HFFc6 (cell line): Measurements from ENCODE around the gene ERC2. TPM values are rescaled to one million over a fixed set of nuclear protein-coding genes. Genes with fewer than 3 reads are reported as not detected.

Source experiments
- DNase-seq: peaks from one replicate; pipeline ENCODE4 v3.0.0-alpha.2; 2018
- H3K27ac Mint-ChIP-seq: 2 replicates; pipeline ENCODE4 v1.8.0; 2020; ENCODE audit warnings: mild to moderate bottlenecking, mixed read lengths
- H3K27me3 Mint-ChIP-seq: 2 replicates; pipeline ENCODE4 v1.8.0; 2021; ENCODE audit warnings: mild to moderate bottlenecking, moderate library complexity, mixed read lengths; ENCODE audit not compliant: insufficient read depth
- H3K36me3 Mint-ChIP-seq: 2 replicates; pipeline ENCODE4 v1.8.0; 2021; ENCODE audit warnings: low read depth, mixed read lengths
- H3K4me1 Mint-ChIP-seq: 2 replicates; pipeline ENCODE4 v1.8.0; 2020; ENCODE audit warnings: low read depth, mixed read lengths
- H3K4me3 Mint-ChIP-seq: 2 replicates; pipeline ENCODE4 v1.8.0; 2020; ENCODE audit warnings: mild to moderate bottlenecking, moderate library complexity, mixed read lengths
- H3K9me3 Mint-ChIP-seq: 2 replicates; pipeline ENCODE4 v1.8.0; 2020; ENCODE audit warnings: mild to moderate bottlenecking, mixed read lengths
- total RNA-seq, 6 experiments: library from RNA; stranded (reverse); fragmentation: NEBNext Ultra II Directional; extraction: Animal tissue kit (Norgen Biotek cat#: 25700); gene quantifications; 2 replicates in 1 of 6; 3 replicates in 5 of 6; pipeline ENCODE4 v1.2.3, GENCODE V29; 2021
- TF ChIP-seq, protein P1 (sequence below): fragments of 200-600 bp; sonication (generic); IDR thresholded peaks from 2 replicates; pipeline ENCODE4 v1.5.0; 2021; ENCODE audit warnings: antibody characterized with exemption, mild to moderate bottlenecking

The ERC2 gene
- total RNA-seq, 6 experiments from 2014 or later = 0.11 TPM; not detected in 5

DNA sequence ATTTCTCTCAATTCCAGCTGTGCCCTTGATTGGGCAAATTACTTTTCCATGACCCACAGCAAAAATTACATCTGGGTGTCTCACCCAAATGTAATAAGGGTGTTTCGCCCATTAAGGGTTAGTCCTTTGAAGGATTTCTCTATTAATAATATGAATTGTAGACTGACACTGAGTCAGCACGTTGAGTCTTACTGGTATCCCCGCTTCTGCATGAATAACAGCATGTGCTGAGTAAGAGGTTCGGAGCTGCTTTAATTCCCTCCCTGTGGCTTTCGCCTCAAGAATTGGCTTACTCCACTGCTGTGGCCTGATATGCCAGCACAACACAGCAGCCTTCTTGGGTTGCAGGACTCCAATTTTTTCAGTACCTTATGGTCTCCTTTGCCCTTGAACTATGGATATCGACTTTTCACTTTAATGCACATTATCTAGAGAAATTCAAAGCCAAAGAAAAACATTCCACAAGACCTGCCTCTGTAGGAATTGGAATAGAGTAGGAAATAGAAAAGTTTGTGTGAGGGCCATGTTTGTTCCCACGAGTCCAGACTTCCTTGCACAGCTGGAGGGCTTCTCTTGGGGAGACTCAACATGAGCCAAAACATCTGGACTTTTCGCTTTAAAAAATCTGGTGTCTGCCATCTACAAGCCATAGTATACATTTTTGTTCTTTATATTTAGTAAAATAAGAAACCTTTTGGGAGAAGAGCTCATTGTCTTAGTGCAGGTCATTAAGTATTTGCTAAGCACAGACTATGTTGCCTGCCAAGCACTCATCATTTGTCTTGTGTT is 20.7 kb upstream of the ERC2 start:
- Mint-ChIP-seq H3K36me3 (no peaks in the 10 kb centered on the region), H3K27ac (no peak overlapping the region), H3K27me3 (no peaks in the 10 kb centered on the region), H3K4me3 (no peak overlapping the region), H3K4me1 (no peaks in the 10 kb centered on the region), H3K9me3 (no peaks in the 10 kb centered on the region; the same call in 1 of the 2 replicates)
- no peak for DNase-seq
- TF ChIP-seq, protein P1, sequence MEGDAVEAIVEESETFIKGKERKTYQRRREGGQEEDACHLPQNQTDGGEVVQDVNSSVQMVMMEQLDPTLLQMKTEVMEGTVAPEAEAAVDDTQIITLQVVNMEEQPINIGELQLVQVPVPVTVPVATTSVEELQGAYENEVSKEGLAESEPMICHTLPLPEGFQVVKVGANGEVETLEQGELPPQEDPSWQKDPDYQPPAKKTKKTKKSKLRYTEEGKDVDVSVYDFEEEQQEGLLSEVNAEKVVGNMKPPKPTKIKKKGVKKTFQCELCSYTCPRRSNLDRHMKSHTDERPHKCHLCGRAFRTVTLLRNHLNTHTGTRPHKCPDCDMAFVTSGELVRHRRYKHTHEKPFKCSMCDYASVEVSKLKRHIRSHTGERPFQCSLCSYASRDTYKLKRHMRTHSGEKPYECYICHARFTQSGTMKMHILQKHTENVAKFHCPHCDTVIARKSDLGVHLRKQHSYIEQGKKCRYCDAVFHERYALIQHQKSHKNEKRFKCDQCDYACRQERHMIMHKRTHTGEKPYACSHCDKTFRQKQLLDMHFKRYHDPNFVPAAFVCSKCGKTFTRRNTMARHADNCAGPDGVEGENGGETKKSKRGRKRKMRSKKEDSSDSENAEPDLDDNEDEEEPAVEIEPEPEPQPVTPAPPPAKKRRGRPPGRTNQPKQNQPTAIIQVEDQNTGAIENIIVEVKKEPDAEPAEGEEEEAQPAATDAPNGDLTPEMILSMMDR = no peak

DNA sequence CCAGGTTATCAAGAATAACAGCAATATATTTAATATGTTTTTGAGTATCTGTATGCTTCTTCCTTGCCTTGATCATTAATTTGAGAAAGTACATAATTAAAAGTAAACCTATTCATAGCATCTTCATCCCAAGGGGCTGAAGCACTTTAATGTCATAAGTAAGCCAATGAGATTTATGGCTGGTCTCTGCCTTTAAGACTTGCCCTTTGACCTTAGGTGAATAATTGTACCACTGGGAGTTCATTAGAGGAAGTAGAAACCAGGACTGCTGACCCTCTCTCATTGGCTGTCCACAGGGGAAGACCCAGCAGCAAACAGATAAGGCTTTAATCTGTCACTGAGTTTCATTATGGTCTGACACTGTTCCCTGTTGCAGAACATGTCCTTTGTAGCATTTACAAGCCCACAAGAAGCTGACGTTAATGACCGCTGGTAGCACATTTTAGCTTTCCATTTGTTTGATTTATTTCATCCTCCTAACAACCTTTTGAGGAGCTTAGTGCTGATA is 16.3 kb upstream of the ERC2 start:
- TF ChIP-seq, protein P1 = no peak
- Mint-ChIP-seq H3K36me3 (no peaks in the 10 kb centered on the region), H3K27me3 (no peaks in the 10 kb centered on the region), H3K9me3 (peaks cover 9% of the 10 kb centered on the region), H3K4me3 (no peak overlapping the region), H3K4me1 (no peaks in the 10 kb centered on the region), H3K27ac (no peak overlapping the region)
- DNase-seq = no peak

DNA sequence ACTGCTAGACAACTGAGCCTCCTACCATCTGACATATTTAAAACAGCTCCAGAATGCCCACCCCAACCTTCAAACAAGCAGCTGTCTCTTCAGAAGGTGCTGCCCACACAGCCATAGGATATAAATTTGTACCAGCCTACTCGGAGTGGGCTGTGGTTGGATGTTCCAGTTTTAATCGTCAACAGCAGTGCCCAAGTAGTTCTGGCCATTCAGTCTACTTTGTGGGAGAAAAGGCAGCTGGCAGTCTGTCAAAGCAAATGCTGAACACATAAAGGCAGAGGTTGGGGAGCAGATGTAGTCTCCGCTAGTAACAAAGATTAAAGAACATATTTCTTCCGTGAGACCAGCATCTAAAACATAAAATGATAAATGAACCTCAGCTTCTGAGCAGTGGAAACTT is 15.9 kb upstream of the ERC2 start:
- TF ChIP-seq, protein P1 = no peak
- Mint-ChIP-seq H3K36me3 (no peaks in the 10 kb centered on the region), H3K9me3 (peaks cover 9% of the 10 kb centered on the region), H3K4me1 (no peaks in the 10 kb centered on the region), H3K4me3 (no peak overlapping the region), H3K27ac (no peak overlapping the region), H3K27me3 (no peaks in the 10 kb centered on the region)
- DNase-seq = no peak

DNA sequence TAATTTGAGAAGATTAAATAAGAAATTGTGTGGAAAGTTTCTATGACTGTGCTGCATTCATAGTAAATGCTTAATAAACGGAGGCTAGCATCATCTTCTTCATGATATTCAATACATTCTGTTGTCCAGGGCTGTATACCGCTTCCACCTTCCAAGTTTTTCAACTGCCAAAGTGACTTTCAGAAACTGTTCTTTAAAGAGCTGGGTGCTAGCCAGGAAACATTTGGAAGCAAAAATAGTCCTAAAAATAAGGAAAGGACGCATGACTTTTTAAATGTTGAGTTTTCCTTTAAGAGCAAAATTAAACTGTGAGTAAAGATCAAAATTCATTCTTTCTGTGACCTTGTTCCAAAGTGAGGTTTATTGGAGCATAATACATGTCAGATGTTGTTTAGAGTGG is 9.4 kb upstream of the ERC2 start:
- H3K4me3 Mint-ChIP-seq = no peak overlapping the region

DNA sequence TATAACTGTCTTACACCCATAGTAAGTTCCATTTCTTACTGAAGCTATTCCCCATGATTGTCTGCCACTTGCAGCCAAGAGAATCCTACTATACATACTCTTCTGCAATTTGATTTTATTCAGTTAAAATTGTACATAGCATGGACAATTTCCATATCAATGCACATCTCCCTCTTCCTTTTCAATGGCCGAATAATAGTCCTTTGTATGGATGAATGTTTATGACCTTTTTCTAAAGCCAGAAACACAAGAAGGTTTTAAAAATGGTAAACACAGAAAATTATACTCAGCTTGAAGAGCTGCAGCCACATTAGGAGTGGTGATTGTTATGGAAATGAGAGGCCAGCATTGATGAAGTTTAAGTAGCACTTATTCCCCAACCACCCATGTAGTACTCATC is 8.5 kb upstream of the ERC2 start:
- Mint-ChIP-seq H3K27ac (no peak overlapping the region), H3K36me3 (no peaks in the 10 kb centered on the region), H3K27me3 (no peaks in the 10 kb centered on the region; the same call in 1 of the 2 replicates), H3K4me3 (no peak overlapping the region), H3K4me1 (no peaks in the 10 kb centered on the region), H3K9me3 (peaks cover 17% of the 10 kb centered on the region)
- TF ChIP-seq, protein P1 = no peak
- DNase-seq = no peak

More for the DNA sequence above, 9.4 kb upstream of the ERC2 start:
- Mint-ChIP-seq H3K27me3 (no peaks in the 10 kb centered on the region; the same call in 1 of the 2 replicates), H3K36me3 (no peaks in the 10 kb centered on the region), H3K9me3 (peaks cover 17% of the 10 kb centered on the region), H3K27ac (no peak overlapping the region), H3K4me1 (no peaks in the 10 kb centered on the region)
- TF ChIP-seq, protein P1 = no peak
- no peak for DNase-seq
